ENCODE data around the gene LPP. TPM values are rescaled to one million over a fixed set of nuclear protein-coding genes. Genes with fewer than 3 reads are reported as not detected.

Gene LPP
- total and polyA plus RNA-seq, 2 donors (not counting 1 experiment from before 2014, with no cell fraction given): 7.6 to 81.7 TPM

GRCh38 chr3:188520466-188520865, 366.5 kb downstream of the LPP start:
- Mint-ChIP-seq H3K27ac (no peak overlapping the region), H3K4me3 (no peak overlapping the region), H3K27me3 (no peaks in the 10 kb centered on the region), H3K4me1 (peaks cover 12% of the 10 kb centered on the region), H3K9me3 (ENCODE audit: insufficient read depth) (no peaks in the 10 kb centered on the region)
- ATAC-seq (ENCODE audit: low read depth): no peak
- ChIA-PET POLR2A (interaction anchor here (0.7 to 0.9 kb wide), 2 partner anchors 13 to 272 kb away, joined by 3 read pairs; no protein-coding TSS in a partner anchor), CTCF (interaction anchor here (1.5 kb wide), 1 partner anchor 74 kb away, joined by 3 read pairs; no protein-coding TSS in a partner anchor)
- H3K4me3 ChIP-seq (ENCODE audit: control extremely low read depth in 1 of 5, extremely low read depth in 1 of 5, insufficient read depth in 1 of 5, low read depth in 2 of 5, low read length in 4 of 5): no peak overlapping the region
- peaks cover 0 to 1% of the 10 kb centered on the region in 2 experiments for H3K36me3 ChIP-seq (replicated peaks in 1 of 2; ENCODE audit: control extremely low read depth in 1 of 2, control insufficient read depth in 1 of 2, extremely low read depth in 1 of 2, insufficient read depth in 2 of 2, low read length in 1 of 2)
- H3K27ac ChIP-seq (ENCODE audit: low read length in 2 of 2): no peak overlapping the region
- no peak overlapping the region for H3K4me2 ChIP-seq (replicated peaks; ENCODE audit: low read depth, low read length, poor library complexity, severe bottlenecking)
- WGBS (ENCODE audit: insufficient coverage): 100% methylated on average over 2 of the region's 4 CpGs
- H3K27me3 ChIP-seq (replicated peaks in 1 of 4; ENCODE audit: control extremely low read depth in 1 of 4, control insufficient read depth in 3 of 4, insufficient read depth in 4 of 4, low read length in 3 of 4): no peaks in the 10 kb centered on the region
- intact Hi-C loops (cut with micrococcal nuclease): no loop called here
- no peak for DNase-seq
- H3K9ac ChIP-seq (ENCODE audit: low read length): no peak overlapping the region
- TF ChIP-seq CTCF (IDR thresholded peaks at IDR 0.05) (no peak), EZH2 (IDR thresholded peaks at IDR 0.05; ENCODE audit: borderline replicate concordance, insufficient read depth, low read depth, low read length, poor library complexity, severe bottlenecking) (no peak)
- H4K20me1 ChIP-seq (ENCODE audit: control insufficient read depth, insufficient read depth, low read length, poor library complexity, severe bottlenecking): no peaks in the 10 kb centered on the region
- H3K4me1 ChIP-seq (ENCODE audit: control insufficient read depth in 2 of 2, insufficient read depth in 2 of 2, low read length in 2 of 2): peaks cover 0 to under 1% of the 10 kb centered on the region in 2 donors
- H3K9me3 ChIP-seq (ENCODE audit: control extremely low read depth in 1 of 3, control insufficient read depth in 2 of 3, insufficient read depth in 1 of 3, low read length in 2 of 3): no peaks in the 10 kb centered on the region
- H2AFZ ChIP-seq (ENCODE audit: insufficient read depth, low read depth, low read length, poor library complexity, severe bottlenecking): no peak overlapping the region
- no peaks in the 10 kb centered on the region for H3K79me2 ChIP-seq (ENCODE audit: control insufficient read depth, insufficient read depth, low read length)

DNA sequence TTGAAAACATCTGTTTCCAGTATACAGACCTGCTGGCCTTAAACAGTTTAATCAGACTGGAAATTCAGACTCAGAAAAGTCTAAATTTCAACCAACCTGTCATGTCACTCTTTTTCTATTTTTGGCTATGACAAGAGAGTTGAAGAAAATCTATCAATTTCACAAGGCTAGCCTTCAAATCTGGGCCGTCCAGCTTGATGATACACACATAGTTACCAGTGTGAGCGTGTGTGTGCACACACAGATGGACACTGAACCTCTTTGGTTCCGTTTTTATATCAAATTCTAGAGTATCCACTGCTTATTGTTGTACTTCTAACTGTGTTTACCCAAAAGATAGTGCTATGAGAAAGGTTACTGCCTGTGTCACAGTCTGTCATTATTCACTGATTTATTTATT, 368.2 kb downstream of the LPP start:
- Mint-ChIP-seq H3K27me3 (no peaks in the 10 kb centered on the region), H3K4me1 (peaks cover 21% of the 10 kb centered on the region), H3K4me3 (no peak overlapping the region), H3K27ac (no peak overlapping the region), H3K9me3 (ENCODE audit: insufficient read depth) (no peaks in the 10 kb centered on the region)
- Histone ChIP-seq H3K36me3 (replicated peaks in 1 of 2; ENCODE audit: control extremely low read depth in 1 of 2, control insufficient read depth in 1 of 2, extremely low read depth in 1 of 2, insufficient read depth in 2 of 2, low read length in 1 of 2) (peaks cover 1 to 3% of the 10 kb centered on the region in 2 experiments), H3K79me2 (ENCODE audit: control insufficient read depth, insufficient read depth, low read length) (no peaks in the 10 kb centered on the region), H4K20me1 (ENCODE audit: control insufficient read depth, insufficient read depth, low read length, poor library complexity, severe bottlenecking) (no peaks in the 10 kb centered on the region), H3K27me3 (replicated peaks in 1 of 4; ENCODE audit: control extremely low read depth in 1 of 4, control insufficient read depth in 3 of 4, insufficient read depth in 4 of 4, low read length in 3 of 4) (no peaks in the 10 kb centered on the region), H3K4me3 (ENCODE audit: control extremely low read depth in 1 of 5, extremely low read depth in 1 of 5, insufficient read depth in 1 of 5, low read depth in 2 of 5, low read length in 4 of 5) (no peak overlapping the region), H3K27ac (ENCODE audit: low read length in 2 of 2) (no peak overlapping the region), H3K9ac (ENCODE audit: low read length) (no peak overlapping the region), H3K9me3 (ENCODE audit: control extremely low read depth in 1 of 3, control insufficient read depth in 2 of 3, insufficient read depth in 1 of 3, low read length in 2 of 3) (no peaks in the 10 kb centered on the region), H2AFZ (ENCODE audit: insufficient read depth, low read depth, low read length, poor library complexity, severe bottlenecking) (no peak overlapping the region), H3K4me2 (replicated peaks; ENCODE audit: low read depth, low read length, poor library complexity, severe bottlenecking) (no peak overlapping the region), H3K4me1 (ENCODE audit: control insufficient read depth in 2 of 2, insufficient read depth in 2 of 2, low read length in 2 of 2) (peaks cover 5 to 6% of the 10 kb centered on the region in 2 donors)
- no peak for DNase-seq
- TF ChIP-seq CTCF (IDR thresholded peaks at IDR 0.05): no peak
- TF ChIP-seq EZH2 (IDR thresholded peaks at IDR 0.05; ENCODE audit: borderline replicate concordance, insufficient read depth, low read depth, low read length, poor library complexity, severe bottlenecking): no peak
- ChIA-PET POLR2A (no interaction called here), CTCF (no interaction called here)
- intact Hi-C loops (cut with micrococcal nuclease): no loop called here
- 85% methylated on average over 2 of the region's 3 CpGs for WGBS (ENCODE audit: insufficient coverage)
- no peak for ATAC-seq (ENCODE audit: low read depth)
